WTC11 (cell line): ENCODE measurements around the gene MRPL23. TPM values are rescaled to one million over a fixed set of nuclear protein-coding genes. Genes with fewer than 3 reads are reported as not detected.

Experiments used
- ATAC-seq: fragments of 200-7000 bp; cut with Tn5 transposase; 2 replicates; pipeline ENCODE4 v1.10.0; 2021; ENCODE audit warnings: mild to moderate bottlenecking, moderate library complexity
- CTCF ChIA-PET: fragments of 300-600 bp; sonication (Branson Sonifier 250); formaldehyde crosslinking; loops from one replicate; lab custom pipeline; 2021; ENCODE audit warnings: antibody characterized with exemption; lab: Charles Lee
- POLR2A ChIA-PET: fragments of 350-600 bp; sonication (Branson Sonifier 250); formaldehyde crosslinking; loops from one replicate; lab custom pipeline; 2021; ENCODE audit warnings: antibody characterized with exemption; lab: Charles Lee
- DNase-seq: peaks from one replicate; pipeline ENCODE4 v3.0.0; 2021; ENCODE audit warnings: low spot score
- H3K27ac Mint-ChIP-seq: 2 replicates; pipeline ENCODE4 v1.8.0; 2021; ENCODE audit warnings: mixed read lengths
- H3K27me3 Mint-ChIP-seq: 2 replicates; pipeline ENCODE4 v1.8.0; 2021; ENCODE audit warnings: low read depth, mild to moderate bottlenecking, moderate library complexity, mixed read lengths
- H3K36me3 Mint-ChIP-seq: 2 replicates; pipeline ENCODE4 v1.8.0; 2021; ENCODE audit warnings: mixed read lengths
- H3K4me1 Mint-ChIP-seq: 2 replicates; pipeline ENCODE4 v1.8.0; 2022; ENCODE audit warnings: mixed read lengths
- H3K4me3 Mint-ChIP-seq: 2 replicates; pipeline ENCODE4 v1.8.0; 2021; ENCODE audit warnings: mild to moderate bottlenecking, moderate library complexity, mixed read lengths
- H3K9me3 Mint-ChIP-seq: 2 replicates; pipeline ENCODE4 v1.8.0; 2021; ENCODE audit warnings: mixed read lengths
- AFF4 ChIP-seq: sonication (generic); formaldehyde crosslinking; IDR thresholded peaks from 2 replicates; pipeline ENCODE4 v1.8.1; 2023; ENCODE audit warnings: mild to moderate bottlenecking, missing genetic modification reagents, borderline replicate concordance
- MYBL2 ChIP-seq: sonication (generic); formaldehyde crosslinking; IDR thresholded peaks from 2 replicates; pipeline ENCODE4 v1.8.1; 2023; ENCODE audit warnings: mild to moderate bottlenecking, moderate library complexity, missing genetic modification reagents
- PRDM15 ChIP-seq: sonication (generic); formaldehyde crosslinking; IDR thresholded peaks from 2 replicates; pipeline ENCODE4 v1.8.0; 2022; ENCODE audit warnings: missing genetic modification reagents
- PRRX2 ChIP-seq: fragments of 250-450 bp; sonication (Bioruptor Pico); IDR thresholded peaks from 2 replicates; pipeline ENCODE4 v1.8.0; 2021; ENCODE audit warnings: mild to moderate bottlenecking
- SMAD4 ChIP-seq: sonication (generic); formaldehyde crosslinking; IDR thresholded peaks from 2 replicates; pipeline ENCODE4 v1.8.0; 2022; ENCODE audit warnings: mild to moderate bottlenecking, missing genetic modification reagents
- SP1 ChIP-seq: sonication (generic); formaldehyde crosslinking; conservative IDR thresholded peaks from 2 replicates; pipeline ENCODE4 v1.8.1; 2022; ENCODE audit warnings: missing genetic modification reagents
- ZNF138 ChIP-seq: sonication (generic); formaldehyde crosslinking; conservative IDR thresholded peaks from 2 replicates; pipeline ENCODE4 v1.8.1; 2022; ENCODE audit warnings: mild to moderate bottlenecking, moderate library complexity, missing genetic modification reagents
- ZNF263 ChIP-seq: sonication (generic); formaldehyde crosslinking; IDR thresholded peaks from 2 replicates; pipeline ENCODE4 v1.8.1; 2022; ENCODE audit warnings: low read depth, mild to moderate bottlenecking, moderate library complexity, missing genetic modification reagents
- ZNF317 ChIP-seq: sonication (generic); formaldehyde crosslinking; IDR thresholded peaks from 2 replicates; pipeline ENCODE4 v1.8.1; 2023; ENCODE audit warnings: low read depth, mild to moderate bottlenecking, moderate library complexity, missing genetic modification reagents, borderline replicate concordance
- ZNF423 ChIP-seq: fragments of 250-450 bp; sonication (Bioruptor Pico); IDR thresholded peaks from 2 replicates; pipeline ENCODE4 v2.1.2; 2022; ENCODE audit warnings: mild to moderate bottlenecking, moderate library complexity
- ZNF425 ChIP-seq: fragments of 250-450 bp; sonication (Bioruptor Pico); conservative IDR thresholded peaks from 2 replicates; pipeline ENCODE4 v1.9.0; 2021; ENCODE audit warnings: mild to moderate bottlenecking
- ZSCAN18 ChIP-seq: fragments of 250-450 bp; sonication (Bioruptor Pico); IDR thresholded peaks from 2 replicates; pipeline ENCODE4 v2.1.2; 2022; ENCODE audit warnings: mild to moderate bottlenecking, moderate library complexity
- total RNA-seq: library from RNA; stranded (reverse); gene quantifications from 3 replicates; pipeline ENCODE4 v1.2.3, GENCODE V29; 2021
- TF ChIP-seq, protein P1 (sequence below): sonication (generic); formaldehyde crosslinking; conservative IDR thresholded peaks from 2 replicates; pipeline ENCODE4 v1.8.1; 2022; ENCODE audit warnings: mild to moderate bottlenecking, missing genetic modification reagents
- TF ChIP-seq, protein P2 (sequence below): sonication (generic); formaldehyde crosslinking; IDR thresholded peaks from 2 replicates; pipeline ENCODE4 v1.8.0; 2022; ENCODE audit warnings: mild to moderate bottlenecking, missing genetic modification reagents
- TF ChIP-seq, protein P3 (sequence below): sonication (generic); formaldehyde crosslinking; IDR thresholded peaks from 2 replicates; pipeline ENCODE4 v1.8.1; 2022; ENCODE audit warnings: low read depth, missing genetic modification reagents, borderline replicate concordance

Gene MRPL23
- total RNA-seq, 1 experiment from 2014 or later: 73.0 TPM

- ChIA-PET POLR2A (no interaction called here), CTCF (interaction anchor here (0.6 to 4.9 kb wide), 35 partner anchors 10 to 456 kb away, joined by 3 to 159 read pairs (median 4); partner anchors contain the start of genes MRPL23, SYT8 and TNNI2)
- Mint-ChIP-seq H3K4me3 (no peak overlapping the region), H3K27me3 (no peaks in the 10 kb centered on the region), H3K9me3 (no peaks in the 10 kb centered on the region), H3K27ac (no peak overlapping the region), H3K36me3 (no peaks in the 10 kb centered on the region), H3K4me1 (no peaks in the 10 kb centered on the region)
- no peak for DNase-seq
- TF ChIP-seq ZNF425 (CRISPR knock-in tag) (no peak), ZNF138 (CRISPR knock-in tag) (no peak), MYBL2 (no peak), ZSCAN18 (no peak), PRDM15 (CRISPR knock-in tag) (no peak), PRRX2 (CRISPR knock-in tag) (no peak), ZNF263 (no peak), SMAD4 (CRISPR knock-in tag) (no peak), ZNF317 (no peak)
- TF ChIP-seq, protein P1, sequence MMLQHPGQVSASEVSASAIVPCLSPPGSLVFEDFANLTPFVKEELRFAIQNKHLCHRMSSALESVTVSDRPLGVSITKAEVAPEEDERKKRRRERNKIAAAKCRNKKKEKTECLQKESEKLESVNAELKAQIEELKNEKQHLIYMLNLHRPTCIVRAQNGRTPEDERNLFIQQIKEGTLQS (CRISPR knock-in tag): no peak
- TF ChIP-seq, all 79 proteins: peak for 0
- no peak for ATAC-seq
These were observed 55.1 kb downstream of the MRPL23 start for GRCh38 chr11:2002042-2002776.

GRCh38 chr11:2002807-2003206 is 55.7 kb downstream of the MRPL23 start:
- CTCF ChIA-PET: interaction anchor here (0.6 to 4.9 kb wide), 13 partner anchors 20 to 350 kb away, joined by 3 to 159 read pairs (median 34); partner anchors contain the start of genes MRPL23 and SYT8
- TF ChIP-seq, protein P2, sequence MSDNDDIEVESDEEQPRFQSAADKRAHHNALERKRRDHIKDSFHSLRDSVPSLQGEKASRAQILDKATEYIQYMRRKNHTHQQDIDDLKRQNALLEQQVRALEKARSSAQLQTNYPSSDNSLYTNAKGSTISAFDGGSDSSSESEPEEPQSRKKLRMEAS: no peak
- TF ChIP-seq, protein P1 (CRISPR knock-in tag): no peak
- no peak for TF ChIP-seq SP1 (CRISPR knock-in tag)
- TF ChIP-seq ZNF423: no peak
- TF ChIP-seq PRDM15 (CRISPR knock-in tag): no peak
- TF ChIP-seq, protein P3, sequence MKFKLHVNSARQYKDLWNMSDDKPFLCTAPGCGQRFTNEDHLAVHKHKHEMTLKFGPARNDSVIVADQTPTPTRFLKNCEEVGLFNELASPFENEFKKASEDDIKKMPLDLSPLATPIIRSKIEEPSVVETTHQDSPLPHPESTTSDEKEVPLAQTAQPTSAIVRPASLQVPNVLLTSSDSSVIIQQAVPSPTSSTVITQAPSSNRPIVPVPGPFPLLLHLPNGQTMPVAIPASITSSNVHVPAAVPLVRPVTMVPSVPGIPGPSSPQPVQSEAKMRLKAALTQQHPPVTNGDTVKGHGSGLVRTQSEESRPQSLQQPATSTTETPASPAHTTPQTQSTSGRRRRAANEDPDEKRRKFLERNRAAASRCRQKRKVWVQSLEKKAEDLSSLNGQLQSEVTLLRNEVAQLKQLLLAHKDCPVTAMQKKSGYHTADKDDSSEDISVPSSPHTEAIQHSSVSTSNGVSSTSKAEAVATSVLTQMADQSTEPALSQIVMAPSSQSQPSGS (CRISPR knock-in tag): no peak
- TF ChIP-seq AFF4: no peak

More at GRCh38 chr11:2002807-2003206, 55.7 kb downstream of the MRPL23 start:
- POLR2A ChIA-PET: no interaction called here
- no peaks in the 10 kb centered on the region for H3K36me3 Mint-ChIP-seq
- H3K4me1 Mint-ChIP-seq: no peaks in the 10 kb centered on the region
- H3K4me3 Mint-ChIP-seq: no peak overlapping the region
- H3K27ac Mint-ChIP-seq: no peak overlapping the region
- no peak for ATAC-seq
- H3K27me3 Mint-ChIP-seq: no peaks in the 10 kb centered on the region
- no peak for DNase-seq
- no peaks in the 10 kb centered on the region for H3K9me3 Mint-ChIP-seq
